HG03025 (cell line): ENCODE measurements around the gene SAG.
"Not testable (repeated sequence)": the region's sequence is repeated elsewhere in the genome, so short reads cannot be mapped to it uniquely, and the experiment has no call there.

ENCODE experiments used
- ATAC-seq: cut with Tn5 transposase; IDR thresholded peaks from one replicate; pipeline ENCODE4 v1.9.1; 2021; ENCODE audit warnings: mild to moderate bottlenecking, moderate library complexity; ENCODE audit not compliant: unreplicated experiment, low FRiP score

The SAG gene

DNA sequence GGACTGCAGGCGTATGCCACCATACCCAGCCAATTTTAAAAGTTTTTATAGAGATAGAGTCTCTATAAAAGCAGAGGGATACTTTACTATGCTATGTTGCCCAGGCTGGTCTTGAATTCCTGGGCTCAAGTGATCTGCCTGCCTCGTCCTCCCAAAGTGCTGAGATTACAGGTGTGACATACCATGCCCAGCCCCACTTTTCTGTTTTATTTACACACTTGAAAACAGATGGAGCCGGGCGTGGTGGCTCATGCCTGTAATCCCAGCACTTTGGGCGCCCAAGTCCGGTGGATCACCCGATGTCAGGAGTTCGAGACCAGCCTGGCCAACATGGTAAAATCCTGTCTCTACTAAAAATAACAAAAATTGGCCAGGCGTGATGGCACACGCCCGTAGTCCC, 67.2 kb downstream of the SAG start:
- not testable (repeated sequence) for ATAC-seq

DNA sequence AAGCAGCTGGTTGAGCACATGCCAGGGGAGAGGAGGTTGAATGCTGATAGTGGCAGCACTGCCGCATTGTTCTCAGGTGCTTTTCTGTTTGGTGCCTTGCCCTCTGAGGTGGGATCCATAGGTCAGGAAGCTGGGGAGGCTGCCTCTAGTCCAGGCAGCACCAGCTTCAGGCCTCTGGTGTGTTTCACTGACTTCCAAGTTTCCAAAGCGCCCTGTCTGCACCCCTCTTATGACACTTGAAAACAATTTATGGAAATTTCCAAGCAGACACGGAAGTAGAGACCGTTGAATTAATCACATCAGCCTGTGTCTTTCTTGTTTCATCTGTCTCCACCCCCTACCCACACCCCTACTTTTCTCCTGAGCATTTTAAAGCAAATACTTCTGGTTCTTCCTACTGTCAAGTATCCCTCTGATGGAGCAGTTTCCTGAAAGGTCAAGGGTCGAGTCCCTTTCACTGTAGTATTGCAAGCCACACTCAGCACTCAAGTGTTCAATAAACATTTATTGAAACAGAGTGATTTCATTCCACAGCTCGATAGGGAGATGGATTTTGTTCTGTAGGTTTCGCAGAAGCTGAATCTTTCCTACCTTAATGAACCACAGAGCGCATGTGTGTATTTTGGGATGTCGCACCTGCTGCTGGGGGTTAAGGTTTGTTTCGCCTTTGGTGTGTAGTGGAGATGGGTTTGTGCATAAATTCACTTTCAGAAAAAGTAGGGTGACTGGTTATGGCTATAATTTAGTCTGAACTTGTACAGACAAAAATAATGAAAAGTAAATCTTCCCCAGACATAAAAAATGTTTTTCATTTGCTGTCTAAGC, 68.1 kb downstream of the SAG start:
- no peak for ATAC-seq

DNA sequence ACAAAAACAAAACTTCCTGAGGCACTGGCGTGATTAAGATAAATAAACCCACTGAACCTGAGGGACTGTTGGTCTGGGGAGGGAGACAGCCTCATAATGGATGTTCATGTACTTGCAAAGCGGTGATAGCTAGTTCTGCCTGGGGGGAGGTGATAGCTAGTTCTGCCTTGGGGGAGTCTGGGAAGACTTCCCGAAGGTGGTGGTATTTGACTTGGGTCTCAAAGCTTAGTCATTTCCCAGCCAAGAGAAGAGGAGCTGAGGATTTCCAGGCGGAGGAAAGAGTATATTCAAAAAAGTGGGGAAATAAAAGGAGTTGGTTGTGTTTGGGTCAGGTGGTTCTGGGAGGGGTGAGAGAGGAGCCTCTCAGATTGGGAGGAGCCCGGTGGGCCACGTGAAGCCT, 71.4 kb downstream of the SAG start:
- ATAC-seq, result no peak

DNA sequence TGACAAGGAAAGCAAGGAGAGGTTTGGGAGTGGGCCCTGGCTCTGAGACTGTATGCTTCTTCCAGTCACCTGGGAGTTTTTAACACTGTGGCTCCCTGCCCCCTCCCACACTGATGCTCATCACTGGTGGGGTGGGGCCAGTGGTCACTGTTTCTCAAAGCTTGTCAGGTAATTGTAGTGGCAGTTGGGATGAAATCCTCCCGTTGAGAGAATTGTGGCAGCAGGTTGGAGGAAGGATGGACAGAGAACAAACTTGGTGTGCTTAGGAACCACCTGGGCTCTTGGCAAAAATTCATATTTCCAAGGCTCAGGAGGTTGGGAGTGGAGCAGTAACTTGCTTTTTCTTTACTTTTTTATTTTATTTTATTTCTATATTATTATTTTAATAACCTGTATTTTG, 71.8 kb downstream of the SAG start:
- no peak for ATAC-seq

DNA sequence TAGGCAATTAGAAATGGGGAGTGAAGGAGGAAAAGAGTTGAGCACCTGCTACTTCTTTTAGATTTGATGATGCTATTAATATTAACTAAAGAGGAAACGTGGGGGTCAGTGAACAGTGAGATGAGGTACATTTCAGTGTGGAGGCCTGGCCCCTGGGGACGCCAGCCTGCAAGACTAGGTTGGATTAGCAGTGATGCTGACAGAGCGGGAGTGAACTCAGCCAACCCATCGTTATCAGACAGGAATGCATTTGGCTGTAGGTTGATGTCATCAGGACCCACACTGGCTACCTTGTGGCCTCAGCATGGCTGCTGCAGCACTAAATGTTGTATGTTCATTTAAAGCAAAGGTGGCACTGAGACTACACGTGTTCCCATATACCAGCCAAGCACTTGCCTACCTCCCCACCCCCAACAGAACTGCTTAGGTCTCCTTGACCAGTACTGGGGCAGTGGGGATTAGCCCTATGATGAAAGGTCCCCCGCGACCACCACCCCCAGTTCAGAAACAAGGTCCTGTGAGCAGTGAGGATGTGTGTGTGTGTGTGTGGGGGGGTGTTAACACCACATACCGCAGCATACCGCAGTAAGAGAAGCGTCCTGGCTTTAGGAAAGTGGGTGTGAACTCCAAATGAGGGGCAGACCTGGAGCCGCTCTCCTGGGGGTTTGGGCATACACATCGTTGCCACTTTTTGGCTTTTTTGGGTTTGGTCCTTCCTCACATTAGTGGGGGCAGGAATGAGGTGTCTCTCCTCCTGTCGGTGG, 72.7 kb downstream of the SAG start:
- no peak for ATAC-seq

DNA sequence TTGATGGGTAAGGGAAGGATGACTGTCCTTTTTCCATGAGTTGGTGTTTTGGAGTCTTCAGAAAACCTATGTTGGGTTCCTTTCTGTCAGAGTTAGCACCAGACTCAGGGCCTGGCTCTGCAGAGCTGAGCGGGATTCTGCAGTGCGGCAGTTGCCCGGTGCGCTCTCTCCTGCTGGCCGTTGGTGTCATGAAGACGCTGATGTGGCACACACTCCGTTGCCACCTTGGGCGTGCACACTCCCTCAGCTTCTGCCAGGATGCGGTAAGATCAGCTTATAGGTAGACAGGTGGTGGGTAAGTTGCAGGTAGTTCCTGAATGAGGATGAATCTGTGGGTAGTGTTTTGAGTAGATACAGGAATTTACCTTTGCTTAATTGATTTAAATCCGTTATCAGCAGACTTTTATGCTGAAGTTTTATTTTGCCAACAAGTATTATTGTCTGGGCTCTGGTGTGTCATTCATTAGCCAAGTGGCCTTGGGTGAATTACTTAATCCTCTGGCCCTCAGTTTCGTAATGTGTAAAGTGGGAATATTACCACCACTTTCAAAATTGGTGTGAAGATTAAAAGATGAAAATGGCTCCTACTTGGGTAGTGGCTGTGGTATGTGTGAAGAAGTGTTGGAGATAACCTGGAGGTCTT, 73.5 kb downstream of the SAG start:
- ATAC-seq, result no peak

DNA sequence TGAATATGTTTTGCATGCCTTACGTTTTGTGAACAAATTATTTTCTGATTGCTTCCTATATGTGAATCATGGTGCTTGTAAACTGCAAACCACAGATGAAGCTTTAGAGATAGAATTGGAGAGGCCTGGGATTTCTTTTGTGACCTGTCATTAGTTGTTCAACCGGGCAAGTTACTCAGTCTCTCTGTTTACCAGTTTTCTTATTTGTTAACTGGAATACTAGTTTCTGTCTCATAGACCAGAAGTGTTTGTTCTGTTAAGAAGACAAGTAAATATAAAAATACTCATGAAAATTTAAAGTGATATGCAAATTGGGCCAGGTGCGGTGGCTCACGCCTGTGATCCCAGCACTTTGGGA, 74.0 kb downstream of the SAG start:
- no peak for ATAC-seq

DNA sequence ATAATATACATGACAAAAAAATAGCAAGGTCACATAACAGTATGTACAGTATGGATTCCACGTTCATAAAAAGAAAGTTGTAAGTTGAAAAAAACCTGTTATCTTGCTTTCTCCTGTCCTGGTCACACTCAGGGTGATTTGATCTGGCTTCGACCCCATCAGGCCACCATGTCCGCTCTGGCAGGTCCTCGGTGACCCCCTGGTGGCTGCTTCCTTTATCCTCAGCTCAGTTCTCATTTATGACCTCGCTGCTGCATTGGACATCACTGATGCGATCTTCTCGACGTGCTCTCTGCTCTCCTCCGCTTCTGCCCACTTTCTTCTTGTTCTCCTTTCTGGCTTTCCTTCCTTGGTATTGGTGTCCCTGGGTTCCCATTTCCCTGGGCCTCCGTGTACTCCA, 76.4 kb downstream of the SAG start:
- no peak for ATAC-seq

DNA sequence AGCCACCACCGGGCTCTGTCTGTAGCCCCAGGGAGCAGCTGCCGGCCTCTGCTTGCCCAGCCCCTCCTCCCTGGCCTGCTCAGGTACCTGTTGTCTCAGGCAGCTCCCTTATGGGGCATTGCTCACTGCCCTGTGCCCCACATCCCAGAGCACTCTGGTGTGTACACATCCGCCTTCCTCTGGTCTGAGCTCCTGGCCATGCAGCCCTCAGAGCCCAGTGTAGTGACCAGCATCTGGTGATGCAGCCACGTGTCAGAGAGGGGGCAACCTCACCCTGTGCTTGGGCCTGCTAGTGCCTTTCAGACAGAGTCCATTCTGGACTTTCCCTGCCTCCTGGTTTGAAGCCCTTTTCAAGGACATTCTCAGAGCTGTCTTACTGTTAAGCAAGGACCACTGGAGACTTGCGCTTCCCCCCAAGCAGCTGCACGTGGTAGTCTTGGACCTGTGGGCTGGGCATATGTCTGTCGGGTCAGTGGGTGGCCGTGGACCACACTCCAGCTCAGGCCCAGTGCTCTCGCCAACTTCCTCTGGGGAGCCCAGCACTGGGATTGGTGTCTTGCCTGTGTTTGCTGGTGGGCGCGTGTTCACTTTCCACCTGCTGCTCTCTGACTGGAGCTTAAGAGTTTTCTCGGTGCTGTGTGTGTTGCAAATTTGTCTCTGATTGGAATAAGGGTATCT, 77.3 kb downstream of the SAG start:
- peak; percentile 15 for ATAC-seq

DNA sequence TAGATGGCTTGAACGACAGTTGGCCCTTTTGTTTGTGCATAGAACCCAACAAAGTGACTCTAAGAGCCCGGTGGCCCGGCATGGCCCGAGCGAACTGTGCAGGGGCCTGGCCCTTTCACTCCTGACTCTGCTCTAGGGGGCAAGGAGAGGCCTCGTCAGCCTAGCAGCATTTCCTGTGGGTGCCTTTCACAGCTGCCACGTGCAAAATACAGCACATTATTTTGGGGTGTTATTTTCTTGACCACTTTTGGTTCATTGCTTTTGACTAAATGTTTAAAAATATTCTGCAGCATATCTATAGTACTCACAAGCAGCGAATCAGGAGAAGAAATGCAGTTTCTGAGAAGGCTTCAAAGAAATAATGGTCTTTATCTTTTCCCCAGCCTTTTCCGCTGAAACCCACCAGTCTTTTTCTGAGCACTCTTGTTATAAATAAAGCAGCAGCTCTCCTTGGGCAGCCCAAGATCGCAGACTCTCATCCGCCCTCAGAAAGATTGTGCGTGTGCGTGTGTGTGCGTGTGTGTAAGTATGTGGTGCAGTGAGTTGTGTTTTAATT, 78.0 kb downstream of the SAG start:
- ATAC-seq, result peak; percentile 69

DNA sequence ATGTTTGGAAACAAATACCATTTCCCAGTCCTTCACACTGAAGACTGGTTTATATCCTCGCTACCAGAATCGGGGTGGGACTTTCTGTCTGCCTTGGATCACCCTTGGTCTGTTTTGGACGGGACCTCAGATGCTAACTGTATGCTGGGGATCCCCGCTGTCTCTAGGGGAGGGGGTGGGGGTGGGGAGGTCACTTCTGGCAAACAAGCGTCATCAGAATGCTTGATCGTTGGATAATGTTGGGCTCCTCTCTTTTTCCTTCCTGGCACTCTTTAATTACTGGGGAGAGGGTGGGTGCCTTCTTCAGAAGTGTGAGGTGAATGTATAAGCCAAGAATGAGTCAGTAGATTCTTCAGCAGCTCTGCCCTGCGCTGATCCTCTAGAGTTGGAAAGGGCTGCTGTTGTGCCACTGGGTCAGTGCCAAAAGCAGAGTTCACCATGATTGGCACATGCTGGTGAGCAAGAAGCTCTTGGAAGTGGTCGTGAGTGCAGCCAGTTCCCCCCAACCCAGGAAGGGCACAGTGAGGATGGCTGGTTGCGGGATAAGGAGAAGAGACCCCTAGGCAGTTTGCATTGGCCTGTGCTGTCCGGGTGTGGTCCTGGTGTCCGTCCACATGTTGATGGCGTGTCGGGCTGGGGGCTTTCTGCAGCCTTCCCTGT, 78.9 kb downstream of the SAG start:
- ATAC-seq, result no peak

DNA sequence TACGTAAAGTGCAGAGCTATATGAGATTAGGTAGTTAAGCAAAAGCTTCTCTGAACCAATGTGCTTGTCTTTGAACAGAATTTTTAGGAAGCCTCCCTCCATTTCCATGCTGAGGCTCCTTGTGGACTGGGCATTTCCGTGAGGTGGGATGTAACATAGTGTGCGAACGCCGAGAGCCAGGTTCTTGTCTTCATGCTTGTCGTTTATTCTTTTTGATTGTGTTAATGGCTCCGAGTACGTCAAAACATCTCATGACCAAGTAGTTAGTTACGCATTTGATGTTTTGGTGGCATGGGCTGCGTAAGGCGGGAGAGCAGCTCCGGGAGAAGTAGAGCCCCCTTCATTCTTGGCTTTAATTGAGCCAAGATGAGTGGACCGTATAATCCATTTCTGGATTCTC, 79.6 kb downstream of the SAG start:
- no peak for ATAC-seq

DNA sequence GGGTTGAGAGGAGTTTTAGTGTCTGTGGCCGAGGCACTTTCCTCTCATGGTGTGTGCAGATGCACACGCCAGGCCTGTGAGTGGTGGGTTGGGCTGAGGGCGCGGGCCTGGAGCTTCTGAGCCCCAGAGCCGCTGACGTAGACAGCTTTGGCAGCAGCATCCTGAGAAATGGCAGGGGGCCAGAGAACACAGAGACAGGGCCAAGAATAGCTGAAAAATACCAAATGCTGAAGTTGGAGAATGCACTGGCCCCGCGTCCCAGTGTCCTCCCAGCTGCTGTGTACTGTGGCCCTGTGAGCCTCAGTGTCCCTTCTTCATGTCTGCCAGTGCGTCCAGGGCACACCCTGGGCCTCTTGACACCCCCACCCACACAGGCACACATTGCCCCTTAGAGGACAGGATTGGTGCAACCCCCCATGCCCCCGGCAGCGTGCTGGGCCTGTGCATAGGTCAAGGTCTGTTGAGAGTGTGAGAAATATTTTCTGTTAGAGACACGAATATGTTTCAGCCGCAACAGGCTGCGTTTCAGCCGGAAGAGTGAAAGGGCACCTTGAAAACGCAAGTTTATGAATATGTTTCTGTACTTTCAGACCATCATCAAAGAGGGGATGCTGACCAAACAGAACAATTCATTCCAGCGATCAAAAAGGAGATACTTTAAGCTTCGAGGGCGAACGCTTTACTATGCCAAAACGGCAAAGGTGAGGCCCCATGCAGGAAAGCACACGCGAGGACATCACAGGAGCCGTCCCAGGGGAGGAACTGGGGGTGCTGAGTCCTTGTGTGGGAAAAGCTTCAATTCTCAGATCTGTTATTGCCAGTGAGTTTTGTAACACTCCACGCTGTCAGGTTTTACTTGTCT, 80.3 kb downstream of the SAG start:
- no peak for ATAC-seq

DNA sequence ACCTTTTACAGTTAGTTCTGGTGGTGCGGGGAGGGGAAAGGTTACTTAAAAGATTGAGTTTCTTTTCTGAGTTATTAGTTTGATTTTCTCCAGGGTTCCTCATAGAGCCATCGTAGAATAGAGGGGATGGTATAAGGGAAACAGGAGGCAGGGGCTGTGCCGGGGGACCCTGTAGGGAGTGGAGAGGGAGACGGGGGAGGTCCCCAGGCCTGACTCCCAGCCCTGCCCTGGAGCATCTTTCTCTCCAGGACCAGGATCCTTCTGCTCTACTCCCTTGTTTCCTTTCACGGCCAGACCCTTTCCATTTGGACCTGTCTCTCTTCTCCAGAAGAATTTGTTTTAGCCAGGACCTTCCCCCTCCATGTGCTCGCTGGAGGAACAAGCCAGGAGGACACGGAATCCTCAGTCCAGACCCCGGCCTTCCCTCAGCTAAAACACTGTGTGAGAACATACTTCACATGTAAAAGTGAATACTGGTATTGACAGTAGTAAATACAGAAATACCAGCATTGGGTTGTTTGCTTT, 82.0 kb downstream of the SAG start:
- no peak for ATAC-seq

DNA sequence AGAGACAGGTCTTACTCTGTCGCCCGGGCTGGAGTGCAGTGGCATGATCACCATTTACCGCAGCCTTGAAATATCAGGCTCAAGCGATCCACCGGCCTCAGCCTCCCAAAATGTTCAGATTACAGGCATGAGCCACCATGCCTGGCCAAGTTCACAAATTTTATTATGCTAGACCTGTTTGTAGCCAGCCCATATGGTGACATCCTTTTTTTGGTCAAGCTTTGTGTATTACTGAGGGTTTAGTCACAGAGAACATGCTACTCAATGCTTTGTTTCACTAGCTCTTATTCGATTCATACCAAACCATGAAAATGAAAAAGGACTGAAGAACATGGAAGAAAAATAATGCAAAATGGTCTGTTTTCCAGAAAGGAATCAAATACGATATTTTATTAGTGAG, 88.1 kb downstream of the SAG start:
- ATAC-seq, result no peak
